ENCODE measurements around the gene DSEL. TPM values are rescaled to one million over a fixed set of nuclear protein-coding genes. Genes with fewer than 3 reads are reported as not detected.

Gene DSEL
- total RNA-seq, 1 experiment from 2014 or later: 0.05 TPM

GRCh38 chr18:67475673-67476072 is 40.8 kb downstream of the DSEL start:
- BruUV-seq (replicated peaks): no TSS peak
- no peaks in the 10 kb centered on the region for H3K9me2 ChIP-seq (ENCODE audit: insufficient read depth)
- ATAC-seq (no peak), DNase-seq (ENCODE audit: low read depth, low spot score) (no peak)
- H4K20me1 ChIP-seq (ENCODE audit: insufficient read depth): no peaks in the 10 kb centered on the region
- H3K4me1 ChIP-seq (ENCODE audit: control insufficient read depth in 1 of 2, insufficient read depth in 2 of 2, low read length in 2 of 2): no peaks in the 10 kb centered on the region
- RAD21 ChIA-PET (ENCODE audit: low non-redundant PET in 1 of 2, low total read pairs in 2 of 2, uncharacterized antibody in 2 of 2, unreplicated experiment in 2 of 2): no interaction called here
- no peaks in the 10 kb centered on the region for H3K36me3 ChIP-seq (ENCODE audit: control insufficient read depth in 1 of 2, insufficient read depth in 2 of 2, low read length in 2 of 2)
- intact Hi-C loops (cut with micrococcal nuclease): no loop called here
- no peaks in the 10 kb centered on the region for H3K79me2 ChIP-seq (ENCODE audit: insufficient read depth, low read length)
- CTCF ChIA-PET: no interaction called here
- H3K4me2 ChIP-seq (ENCODE audit: low read length): no peak overlapping the region
- no peak overlapping the region for H2AFZ ChIP-seq (ENCODE audit: low read depth, low read length, poor library complexity, severe bottlenecking)
- peaks cover 4 to 10% of the 10 kb centered on the region in 2 experiments; a peak in 2 of 4 replicates for H3K9me3 ChIP-seq (ENCODE audit: control insufficient read depth in 1 of 2, insufficient read depth in 1 of 2, low read depth in 1 of 2, low read length in 2 of 2)
- TF ChIP-seq EZH2 (IDR thresholded peaks at IDR 0.05) (no peak), SIN3A (IDR thresholded peaks at IDR 0.05; ENCODE audit: low read depth) (no peak), SRF (IDR thresholded peaks at IDR 0.05; ENCODE audit: low read depth) (no peak)
- no peak overlapping the region for H3K27ac ChIP-seq (ENCODE audit: low read depth, low read length)
- no peaks in the 10 kb centered on the region for H3K27me3 ChIP-seq (ENCODE audit: insufficient read depth, low read length)
- no peak overlapping the region for H3K9ac ChIP-seq (ENCODE audit: low read length)
- POLR2A ChIA-PET: no interaction called here
- no peak overlapping the region for H3K4me3 ChIP-seq (replicated peaks in 1 of 2; ENCODE audit: low read depth in 1 of 2, low read length in 2 of 2)

- H3K4me3 ChIP-seq (replicated peaks in 1 of 2; ENCODE audit: low read depth in 1 of 2, low read length in 2 of 2): no peak overlapping the region
- no peaks in the 10 kb centered on the region for H3K79me2 ChIP-seq (ENCODE audit: insufficient read depth, low read length)
- no peak overlapping the region for H2AFZ ChIP-seq (ENCODE audit: low read depth, low read length, poor library complexity, severe bottlenecking)
- POLR2A ChIA-PET: no interaction called here
- peaks cover 14 to 26% of the 10 kb centered on the region in 2 experiments; a peak in 2 of 4 replicates for H3K9me3 ChIP-seq (ENCODE audit: control insufficient read depth in 1 of 2, insufficient read depth in 1 of 2, low read depth in 1 of 2, low read length in 2 of 2)
- no peaks in the 10 kb centered on the region for H3K4me1 ChIP-seq (ENCODE audit: control insufficient read depth in 1 of 2, insufficient read depth in 2 of 2, low read length in 2 of 2)
- H3K9me2 ChIP-seq (ENCODE audit: insufficient read depth): no peaks in the 10 kb centered on the region
- intact Hi-C loops (cut with micrococcal nuclease): no loop called here
- H3K27me3 ChIP-seq (ENCODE audit: insufficient read depth, low read length): no peaks in the 10 kb centered on the region
- RAD21 ChIA-PET (ENCODE audit: low non-redundant PET in 1 of 2, low total read pairs in 2 of 2, uncharacterized antibody in 2 of 2, unreplicated experiment in 2 of 2): no interaction called here
- TF ChIP-seq POLR2AphosphoS5 (IDR thresholded peaks at IDR 0.05; ENCODE audit: low read depth, low read length) (no peak), ELF1 (IDR thresholded peaks at IDR 0.05; ENCODE audit: borderline replicate concordance, low read depth) (no peak), CTCF (IDR thresholded peaks at IDR 0.05 in 2 of 3, conservative IDR thresholded peaks at IDR 0.05 in 1 of 3; ENCODE audit: borderline replicate concordance in 1 of 3, insufficient read depth in 1 of 3, low read depth in 2 of 3, low read length in 2 of 3) (no peak), EGR1 (IDR thresholded peaks at IDR 0.05; ENCODE audit: low read depth) (no peak)
- no peak overlapping the region for H3K27ac ChIP-seq (ENCODE audit: low read depth, low read length)
- DNase-seq (ENCODE audit: low read depth, low spot score) (no peak), ATAC-seq (no peak)
- no peak overlapping the region for H3K9ac ChIP-seq (ENCODE audit: low read length)
- no peaks in the 10 kb centered on the region for H3K36me3 ChIP-seq (ENCODE audit: control insufficient read depth in 1 of 2, insufficient read depth in 2 of 2, low read length in 2 of 2)
- BruUV-seq (replicated peaks): no TSS peak
- CTCF ChIA-PET: no interaction called here
- H4K20me1 ChIP-seq (ENCODE audit: insufficient read depth): no peaks in the 10 kb centered on the region
- H3K4me2 ChIP-seq (ENCODE audit: low read length): no peak overlapping the region
Observed at GRCh38 chr18:67468038-67468437, 48.5 kb downstream of the DSEL start.
